HepG2 (cell line): ENCODE measurements around the gene POU2AF2. TPM values are rescaled to one million over a fixed set of nuclear protein-coding genes. Genes with fewer than 3 reads are reported as not detected.

Experiments used
- BATF2 ChIP-seq: sonication (generic); formaldehyde crosslinking; IDR thresholded peaks from 2 replicates; pipeline ENCODE4 v1.8.0; 2022; ENCODE audit warnings: mild to moderate bottlenecking, missing genetic modification reagents, moderate library complexity
- BCL6 ChIP-seq: IDR thresholded peaks from 2 replicates; pipeline ENCODE4 v1.6.1; 2016; ENCODE audit warnings: missing genetic modification reagents, missing compliant biosample characterization
- BRD4 ChIP-seq: sonication (generic); formaldehyde crosslinking; IDR thresholded peaks from 2 replicates; pipeline ENCODE4 v1.4.0; 2020; ENCODE audit warnings: missing genetic modification reagents
- DMAP1 ChIP-seq: IDR thresholded peaks from 2 replicates; pipeline ENCODE4 v1.6.1; 2016
- EED ChIP-seq: sonication (generic); formaldehyde crosslinking; IDR thresholded peaks from 2 replicates; pipeline ENCODE4 v1.5.0; 2020; ENCODE audit warnings: mild to moderate bottlenecking, missing genetic modification reagents
- ETV5 ChIP-seq: IDR thresholded peaks from 2 replicates; pipeline ENCODE4 v1.6.1; 2018; ENCODE audit warnings: missing biosample characterization, missing genetic modification reagents, inconsistent platforms, borderline replicate concordance
- ETV6 ChIP-seq: sonication (generic); formaldehyde crosslinking; conservative IDR thresholded peaks from 2 replicates; pipeline ENCODE4 v1.4.0; 2020; ENCODE audit warnings: missing genetic modification reagents
- GATAD2A ChIP-seq: IDR thresholded peaks from 2 replicates; pipeline ENCODE4 v1.6.1; 2016
- GMEB1 ChIP-seq: sonication (generic); formaldehyde crosslinking; IDR thresholded peaks from 2 replicates; pipeline ENCODE4 v1.5.1; 2020; ENCODE audit warnings: missing genetic modification reagents, mild to moderate bottlenecking, borderline replicate concordance
- PAWR ChIP-seq: sonication (generic); formaldehyde crosslinking; IDR thresholded peaks from 2 replicates; pipeline ENCODE4 v1.4.0; 2020; ENCODE audit warnings: missing genetic modification reagents, mild to moderate bottlenecking, borderline replicate concordance
- TCF12 ChIP-seq, 2 experiments: fragments of 450-650 bp in 1 of 2; sonication (generic) in 1 of 2; formaldehyde crosslinking in 1 of 2; IDR thresholded peaks; 2 replicates each; pipeline versions ENCODE4 v1.6.1 to v1.8.0; 2017 to 2022; ENCODE audit warnings: antibody characterized with exemption in 1 of 2, mild to moderate bottlenecking in 1 of 2, missing genetic modification reagents in 1 of 2, moderate library complexity in 1 of 2
- THRA ChIP-seq: sonication (generic); formaldehyde crosslinking; IDR thresholded peaks from 2 replicates; pipeline ENCODE4 v1.4.0; 2020; ENCODE audit warnings: missing genetic modification reagents, borderline replicate concordance
- ZBTB10 ChIP-seq: sonication (generic); formaldehyde crosslinking; IDR thresholded peaks from 2 replicates; pipeline ENCODE4 v1.4.0; 2020; ENCODE audit warnings: missing genetic modification reagents, borderline replicate concordance
- ZBTB3 ChIP-seq: sonication (generic); formaldehyde crosslinking; IDR thresholded peaks from 2 replicates; pipeline ENCODE4 v1.4.0; 2020; ENCODE audit warnings: low read depth, mild to moderate bottlenecking, moderate library complexity, missing genetic modification reagents, borderline replicate concordance
- ZNF275 ChIP-seq: sonication (generic); formaldehyde crosslinking; IDR thresholded peaks from 2 replicates; pipeline ENCODE4 v1.8.0; 2022; ENCODE audit warnings: missing genetic modification reagents, mild to moderate bottlenecking, inconsistent platforms, borderline replicate concordance
- ZNF484 ChIP-seq: sonication (generic); formaldehyde crosslinking; IDR thresholded peaks from 2 replicates; pipeline ENCODE4 v1.5.1; 2020; ENCODE audit warnings: mild to moderate bottlenecking, low read depth, missing genetic modification reagents, borderline replicate concordance
- ZNF639 ChIP-seq: conservative IDR thresholded peaks from 2 replicates; pipeline ENCODE4 v1.6.1; 2018; ENCODE audit warnings: missing genetic modification reagents
- ZNF891 ChIP-seq: sonication (generic); formaldehyde crosslinking; IDR thresholded peaks from 2 replicates; pipeline ENCODE4 v1.5.0; 2020; ENCODE audit warnings: mild to moderate bottlenecking, missing genetic modification reagents
- polyA plus RNA-seq, 8 experiments: library from polyadenylated mRNA; depleted of rRNA in 3 of 8; stranded (reverse) in 7 of 8; unstranded in 1 of 8; fragments of >200 nt; fragmentation: Illumina TruSeq in 4 of 8; extraction: Trizol in 4 of 8; gene quantifications; 2 replicates each; pipeline versions ENCODE4 v1.2.1 to v1.2.3, GENCODE V29; 2011 to 2016; ENCODE audit warnings: low read depth in 4 of 8, missing spikeins in 1 of 8, mixed read lengths in 1 of 8; ENCODE audit not compliant: insufficient read depth in 1 of 8
- total RNA-seq, 5 experiments: library from RNA; depleted of rRNA; stranded (reverse); fragments of >200 nt; fragmentation: Illumina TruSeq; extraction: Trizol; gene quantifications; 2 replicates each; pipeline ENCODE4 v1.2.3, GENCODE V29; 2016; ENCODE audit warnings: low read depth in 1 of 5

Gene POU2AF2
- total and polyA plus RNA-seq, 2 of the 13 experiments (the other 11 are each of a cell fraction or from before 2014, with no cell fraction given), result 0.11 TPM; not detected in 1

- TF ChIP-seq THRA (peak; percentile 48; the same call in 1 of the 2 replicates), ZBTB10 (CRISPR knock-in tag) (no peak), DMAP1 (CRISPR knock-in tag) (peak; percentile 50; the same call in 1 of the 2 replicates), ZNF891 (CRISPR knock-in tag) (0 out of 2 replicates have a peak, but pooled peaks have one; percentile 53), PAWR (CRISPR knock-in tag) (no peak), TCF12 (IDR thresholded peaks at IDR 0.05) (no peak), TCF12 (CRISPR knock-in tag; IDR thresholded peaks at IDR 0.05) (peak; percentile 13; the same call in 1 of the 2 replicates), ZNF639 (CRISPR knock-in tag) (no peak; the same call in 1 of the 2 replicates), ZNF275 (CRISPR knock-in tag) (peak; percentile 59; the same call in 1 of the 2 replicates), ZBTB3 (CRISPR knock-in tag) (0 out of 2 replicates have a peak, but pooled peaks have one; percentile 25), GATAD2A (peak; percentile 46; the same call in 1 of the 2 replicates), BCL6 (CRISPR knock-in tag) (peak; percentile 48; the same call in 1 of the 2 replicates), ETV5 (CRISPR knock-in tag) (0 out of 2 replicates have a peak, but pooled peaks have one; percentile 36), BRD4 (CRISPR knock-in tag) (peak; percentile 82), EED (peak; percentile 62; the same call in 1 of the 2 replicates), GMEB1 (CRISPR knock-in tag) (0 out of 2 replicates have a peak, but pooled peaks have one; percentile 4), ZNF484 (no peak), ETV6 (CRISPR knock-in tag) (no peak), BATF2 (no peak)
Measured at GRCh38 chr11:111299101-111300026, 53.8 kb downstream of the POU2AF2 start (continued).
